ENCODE data around the gene RRAS2. TPM values are rescaled to one million over a fixed set of nuclear protein-coding genes. Genes with fewer than 3 reads are reported as not detected.
"Not testable (repeated sequence)": the region's sequence is repeated elsewhere in the genome, so short reads cannot be mapped to it uniquely, and the experiment has no call there.

The RRAS2 gene
- total RNA-seq, 2 experiments from 2014 or later = 41.4 to 43.7 TPM

DNA sequence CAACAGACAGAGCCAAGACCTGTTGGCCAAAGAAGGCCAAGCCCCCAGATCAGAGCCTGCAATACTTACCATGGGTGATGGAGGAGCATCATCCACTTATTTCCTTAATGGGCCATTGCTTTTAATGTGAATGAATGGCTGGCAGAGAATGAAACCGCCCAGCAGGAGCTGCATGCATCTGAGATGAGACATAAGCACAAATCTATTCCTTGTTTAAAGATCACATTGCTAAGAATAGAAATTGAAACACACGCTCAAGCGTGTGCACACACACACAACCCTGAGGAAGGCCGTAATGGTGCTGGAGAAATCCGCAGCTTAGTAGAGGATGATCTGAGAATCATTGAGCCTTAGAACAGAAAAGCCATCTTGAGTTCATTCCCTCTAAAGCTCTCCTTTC is 5.3 kb upstream of the RRAS2 start:
- no peak for DNase-seq

DNA sequence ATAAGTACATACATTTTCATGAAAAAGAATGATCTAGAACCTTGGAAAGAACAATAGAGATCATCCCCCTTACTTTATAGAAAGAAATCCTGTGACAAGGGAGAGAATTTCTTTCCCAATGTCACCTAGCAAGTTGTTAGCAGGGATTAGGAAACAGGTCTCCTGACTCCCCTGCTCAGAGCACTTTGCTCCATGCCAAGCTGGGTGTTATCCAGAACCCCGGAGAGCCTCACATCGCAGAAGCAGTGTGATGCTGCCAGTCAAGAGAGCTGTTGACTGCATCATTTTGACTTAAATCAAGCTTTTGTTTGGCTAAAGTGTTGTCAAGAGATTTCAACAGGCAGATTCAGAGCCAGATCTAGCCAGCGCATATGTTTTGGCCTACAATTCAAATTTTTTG is 3.6 kb upstream of the RRAS2 start:
- H3K27me3 Mint-ChIP-seq = peaks cover 5% of the 10 kb centered on the region
- CTCF ChIA-PET = interaction anchor here (0.7 to 2.0 kb wide), 3 partner anchors 11 to 26 kb away, joined by 3 to 6 read pairs (median 4); no protein-coding TSS in a partner anchor
- no peak overlapping the region for H3K4me3 Mint-ChIP-seq
- no peak overlapping the region for H3K27ac Mint-ChIP-seq
- POLR2A ChIA-PET = interaction anchor here (0.7 kb wide), 1 partner anchor 38 kb away, joined by 4 read pairs; no protein-coding TSS in a partner anchor
- no peak for DNase-seq
- peaks cover 42% of the 10 kb centered on the region for H3K4me1 Mint-ChIP-seq
- H3K36me3 Mint-ChIP-seq (ENCODE audit: low read depth) = peaks cover 3% of the 10 kb centered on the region
- H3K9me3 Mint-ChIP-seq = no peaks in the 10 kb centered on the region

More for the DNA sequence above, 5.3 kb upstream of the RRAS2 start:
- POLR2A ChIA-PET = no interaction called here
- peaks cover 4% of the 10 kb centered on the region for H3K27me3 Mint-ChIP-seq
- H3K9me3 Mint-ChIP-seq = no peaks in the 10 kb centered on the region
- no peak overlapping the region for H3K27ac Mint-ChIP-seq
- H3K36me3 Mint-ChIP-seq (ENCODE audit: low read depth) = no peaks in the 10 kb centered on the region
- CTCF ChIA-PET = interaction anchor here (0.7 to 2.0 kb wide), 3 partner anchors 9 to 971 kb away, joined by 5 to 6 read pairs (median 5); no protein-coding TSS in a partner anchor
- no peak overlapping the region for H3K4me3 Mint-ChIP-seq
- H3K4me1 Mint-ChIP-seq = peaks cover 37% of the 10 kb centered on the region

DNA sequence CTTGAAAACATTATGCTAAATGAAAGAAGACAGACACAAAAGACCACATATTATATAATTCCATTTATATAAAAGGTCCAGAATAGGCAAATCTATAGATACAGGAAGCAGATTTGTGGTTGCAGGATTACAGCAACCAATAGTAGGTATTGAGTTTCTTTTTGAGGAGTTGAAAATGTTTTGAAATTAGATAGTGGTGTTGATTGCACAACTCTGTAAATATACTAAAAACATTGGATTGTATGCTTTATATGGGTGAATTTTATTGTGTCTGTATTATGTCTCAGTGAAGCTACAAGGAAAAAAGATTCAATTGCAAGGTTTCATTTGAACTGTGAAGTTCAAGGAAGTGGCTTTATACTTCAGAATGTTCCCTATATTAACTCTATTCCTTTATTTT is 3.0 kb upstream of the RRAS2 start:
- H3K4me1 Mint-ChIP-seq = peaks cover 42% of the 10 kb centered on the region
- H3K36me3 Mint-ChIP-seq (ENCODE audit: low read depth) = peaks cover 7% of the 10 kb centered on the region

DNA sequence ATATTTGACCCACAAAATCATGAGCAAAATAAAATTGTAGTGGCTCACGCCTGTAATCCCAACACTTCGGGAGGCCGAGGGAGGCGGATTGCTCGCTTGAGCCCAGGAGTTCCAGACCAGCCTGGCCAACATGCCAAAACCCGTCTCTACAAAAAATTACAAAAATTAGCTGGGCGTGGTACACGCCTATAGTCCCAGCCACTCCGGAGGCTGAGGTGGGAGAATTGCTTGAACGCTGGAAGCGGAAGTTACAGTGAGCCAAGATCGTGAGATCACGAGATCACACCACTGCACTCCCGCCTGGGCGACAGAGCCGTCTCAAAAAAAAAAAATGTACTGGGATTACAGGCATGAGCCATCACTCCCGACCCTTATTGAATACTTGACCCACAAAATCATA is 2.0 kb upstream of the RRAS2 start:
- Mint-ChIP-seq H3K36me3 (ENCODE audit: low read depth) (peaks cover 12% of the 10 kb centered on the region), H3K27me3 (peaks cover 5% of the 10 kb centered on the region), H3K4me3 (no peak overlapping the region), H3K27ac (no peak overlapping the region), H3K4me1 (peaks cover 43% of the 10 kb centered on the region), H3K9me3 (no peaks in the 10 kb centered on the region)
- ChIA-PET CTCF (interaction anchor here (0.5 to 0.7 kb wide), 2 partner anchors 14 to 15 kb away, joined by 3 read pairs; no protein-coding TSS in a partner anchor), POLR2A (no interaction called here)
- no peak for DNase-seq

More for the DNA sequence above, 3.0 kb upstream of the RRAS2 start:
- ChIA-PET CTCF (interaction anchor here (1.8 kb wide), 1 partner anchor 12 kb away, joined by 4 read pairs; no protein-coding TSS in a partner anchor), POLR2A (no interaction called here)
- H3K27ac Mint-ChIP-seq = no peak overlapping the region
- DNase-seq = no peak
- no peaks in the 10 kb centered on the region for H3K9me3 Mint-ChIP-seq
- H3K27me3 Mint-ChIP-seq = peaks cover 5% of the 10 kb centered on the region
- no peak overlapping the region for H3K4me3 Mint-ChIP-seq

DNA sequence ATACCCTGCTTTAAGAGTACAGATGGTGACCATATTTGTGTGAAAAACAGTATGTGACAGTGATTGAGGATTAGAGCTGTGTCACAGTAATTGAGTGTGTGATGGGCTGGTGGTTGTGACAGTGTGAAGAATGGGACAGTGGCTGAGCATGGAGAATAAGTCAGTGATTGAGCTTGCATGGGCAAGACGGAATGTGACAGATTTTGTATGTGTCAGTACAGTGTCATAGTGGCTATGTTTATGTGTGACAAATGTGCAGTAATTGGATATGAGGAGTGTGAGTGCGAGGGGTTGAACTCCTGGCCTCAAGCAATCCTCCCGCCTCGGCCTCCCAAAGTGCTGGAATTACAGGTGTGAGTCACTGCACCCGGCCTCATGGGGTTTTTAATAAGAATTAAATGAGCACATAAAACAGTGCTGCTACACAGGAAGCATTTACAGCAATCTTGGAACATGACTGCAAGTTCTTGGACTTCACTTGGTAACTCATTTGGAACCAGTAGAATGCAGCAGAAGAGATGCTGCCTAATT is 583 bp upstream of the RRAS2 start:
- H3K4me1 Mint-ChIP-seq = peaks cover 50% of the 10 kb centered on the region

DNA sequence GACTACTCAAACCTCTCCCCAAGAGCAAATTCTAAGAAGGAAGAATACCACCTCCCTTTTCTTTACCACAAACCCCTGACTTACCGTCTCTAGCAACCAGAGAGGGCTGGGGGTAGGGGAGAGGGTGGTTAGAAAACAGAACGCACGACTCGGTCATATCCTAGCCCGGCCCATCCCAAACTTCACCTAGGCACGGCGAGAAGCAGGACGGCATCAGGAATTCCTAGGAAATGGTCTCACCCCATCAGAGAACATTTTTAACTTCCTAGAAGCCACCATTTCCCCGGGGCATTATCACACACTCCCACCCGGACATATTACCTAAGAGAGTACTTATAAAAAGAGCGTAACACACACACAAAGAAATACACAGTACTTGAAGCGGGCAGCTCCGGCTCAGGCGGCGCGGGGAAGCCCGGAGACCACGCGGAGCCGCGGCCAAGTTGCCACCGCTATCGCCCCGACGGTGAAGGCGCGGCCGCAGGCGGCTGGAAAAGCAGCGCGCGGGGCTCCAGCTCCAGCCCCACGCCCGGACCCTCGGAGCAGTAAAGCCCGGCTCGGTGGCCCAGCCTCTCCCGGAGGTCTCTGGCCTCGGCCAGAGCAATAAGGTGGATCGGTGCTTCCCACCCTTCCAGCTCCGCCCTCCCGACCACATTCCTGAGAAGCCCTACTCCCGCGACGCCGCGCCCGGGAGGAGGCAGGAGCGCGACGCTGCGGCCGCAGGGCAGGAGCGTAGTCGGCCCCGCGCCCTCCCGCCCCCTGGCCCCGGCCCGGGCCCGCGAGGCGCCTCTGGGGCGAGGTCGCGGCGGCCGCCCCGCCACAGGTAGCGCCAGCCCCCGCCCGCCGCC is 878 bp downstream of the RRAS2 start:
- H3K27me3 Mint-ChIP-seq = peaks cover 5% of the 10 kb centered on the region

More for the DNA sequence above, 583 bp upstream of the RRAS2 start:
- CTCF ChIA-PET = interaction anchor here (0.5 kb wide), 1 partner anchor 13 kb away, joined by 3 read pairs; no protein-coding TSS in a partner anchor
- no peak for DNase-seq
- H3K9me3 Mint-ChIP-seq = no peaks in the 10 kb centered on the region
- peak overlapping the region; percentile 59 for H3K4me3 Mint-ChIP-seq
- POLR2A ChIA-PET = no interaction called here
- peaks cover 16% of the 10 kb centered on the region for H3K36me3 Mint-ChIP-seq (ENCODE audit: low read depth)
- peaks cover 5% of the 10 kb centered on the region for H3K27me3 Mint-ChIP-seq
- H3K27ac Mint-ChIP-seq = no peak overlapping the region

DNA sequence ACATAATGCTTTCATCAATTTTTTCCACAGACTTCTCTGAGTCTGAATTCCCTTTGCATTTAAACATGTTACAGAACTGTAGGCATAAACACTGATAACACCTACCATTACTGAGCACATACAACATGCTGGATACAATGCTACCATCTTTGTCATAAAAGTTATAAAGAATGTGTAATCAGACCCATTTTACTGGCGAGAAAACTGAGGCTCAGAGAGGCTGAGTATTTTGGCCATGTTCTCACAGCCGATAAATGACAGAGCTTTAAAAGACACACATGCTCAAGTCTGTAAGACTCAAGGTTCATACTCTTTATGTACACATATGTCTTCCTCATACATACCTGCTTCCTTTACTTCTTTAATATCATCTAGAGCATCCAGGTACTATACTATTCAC is 2.6 kb downstream of the RRAS2 start:
- Mint-ChIP-seq H3K9me3 (no peaks in the 10 kb centered on the region), H3K36me3 (ENCODE audit: low read depth) (peaks cover 21% of the 10 kb centered on the region), H3K4me3 (no peak overlapping the region), H3K27me3 (peaks cover 5% of the 10 kb centered on the region), H3K4me1 (peaks cover 47% of the 10 kb centered on the region), H3K27ac (no peak overlapping the region)
- ChIA-PET POLR2A (no interaction called here), CTCF (interaction anchor here (0.8 to 1.1 kb wide), 2 partner anchors 22 to 95 kb away, joined by 3 read pairs; no protein-coding TSS in a partner anchor)
- no peak for DNase-seq

More for the DNA sequence above, 878 bp downstream of the RRAS2 start:
- peak; percentile 30 for DNase-seq
- Mint-ChIP-seq H3K36me3 (ENCODE audit: low read depth) (peaks cover 21% of the 10 kb centered on the region), H3K4me3 (peak overlapping the region; percentile 93), H3K27ac (peak overlapping the region; percentile 92), H3K4me1 (peaks cover 58% of the 10 kb centered on the region), H3K9me3 (no peaks in the 10 kb centered on the region)
- CTCF ChIA-PET = interaction anchor here (0.7 kb wide), 1 partner anchor 13 kb away, joined by 3 read pairs; no protein-coding TSS in a partner anchor
- POLR2A ChIA-PET = no interaction called here

DNA sequence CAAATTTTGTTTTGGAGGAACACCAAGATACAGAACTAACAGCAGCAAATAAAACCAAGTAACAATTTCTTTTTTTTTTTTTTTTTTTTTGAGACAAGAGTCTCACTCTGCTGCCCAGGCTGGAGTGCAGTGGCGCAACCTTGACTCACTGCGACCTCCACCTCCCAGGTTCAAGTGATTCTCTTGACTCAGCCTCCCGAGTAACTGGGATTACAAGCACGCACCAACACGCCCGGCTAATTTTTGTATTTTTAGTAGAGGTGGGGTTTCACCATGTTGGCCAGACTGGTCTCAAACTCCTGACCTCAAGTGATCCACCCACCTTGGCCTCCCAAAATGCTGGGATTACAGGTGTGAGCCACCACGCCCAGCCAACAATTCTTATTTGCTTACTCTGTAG is 4.4 kb downstream of the RRAS2 start:
- Mint-ChIP-seq H3K36me3 (ENCODE audit: low read depth) (peaks cover 36% of the 10 kb centered on the region), H3K9me3 (peaks cover 12% of the 10 kb centered on the region), H3K4me1 (peaks cover 49% of the 10 kb centered on the region)
- DNase-seq, CTCF ChIA-PET, H3K27ac Mint-ChIP-seq, POLR2A ChIA-PET, H3K27me3 Mint-ChIP-seq, H3K4me3 Mint-ChIP-seq: not testable (repeated sequence)

DNA sequence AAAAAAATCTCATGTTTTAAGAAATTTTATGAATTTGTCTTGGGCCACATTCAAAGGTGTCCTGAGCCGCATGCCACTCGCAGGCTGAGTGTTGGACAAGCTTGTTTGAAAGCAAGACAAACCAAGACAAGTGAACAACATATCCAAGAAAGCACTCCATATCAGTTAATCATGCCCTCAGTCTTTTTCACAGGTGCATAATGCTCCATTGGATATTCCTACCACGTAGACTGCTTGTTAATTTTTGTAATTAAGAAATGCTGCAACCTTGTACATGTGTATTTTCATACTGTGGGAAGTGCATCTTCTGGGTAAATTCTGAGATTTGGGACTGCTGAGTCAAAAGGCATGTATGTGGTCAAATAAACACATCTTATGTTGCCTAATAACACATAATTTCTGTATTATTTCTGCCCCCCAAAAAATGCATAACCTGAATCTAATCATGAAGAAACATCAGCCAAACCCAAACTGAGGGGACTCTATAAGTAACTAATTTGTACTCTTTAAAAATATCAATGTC is 8.2 kb downstream of the RRAS2 start:
- Mint-ChIP-seq H3K27ac (no peak overlapping the region), H3K4me3 (no peak overlapping the region), H3K27me3 (no peaks in the 10 kb centered on the region), H3K9me3 (peaks cover 29% of the 10 kb centered on the region), H3K4me1 (peaks cover 28% of the 10 kb centered on the region), H3K36me3 (ENCODE audit: low read depth) (peaks cover 40% of the 10 kb centered on the region)
- no peak for DNase-seq
- ChIA-PET CTCF (no interaction called here), POLR2A (no interaction called here)

DNA sequence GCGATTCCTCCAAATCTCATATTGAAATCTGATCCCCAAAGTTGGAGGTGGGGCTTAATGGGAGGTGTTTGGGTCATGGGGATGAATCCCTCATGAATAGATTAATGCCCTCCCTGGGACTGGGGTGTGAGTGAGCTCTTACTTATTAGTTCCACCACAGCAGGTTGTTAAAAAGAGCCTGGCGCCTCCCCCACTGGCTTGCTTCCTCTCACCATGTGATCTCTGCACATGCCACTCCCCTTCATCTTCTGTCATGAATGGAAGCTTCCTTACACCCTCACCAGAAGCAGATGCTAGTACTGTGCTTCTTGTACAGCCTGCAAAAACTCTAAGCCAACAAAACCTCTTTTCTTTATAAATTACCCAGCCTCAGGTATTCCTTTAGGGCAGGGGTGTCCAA is 8.8 kb downstream of the RRAS2 start:
- Mint-ChIP-seq H3K9me3 (peaks cover 32% of the 10 kb centered on the region), H3K36me3 (ENCODE audit: low read depth) (peaks cover 43% of the 10 kb centered on the region), H3K4me1 (peaks cover 26% of the 10 kb centered on the region), H3K27ac (no peak overlapping the region), H3K27me3 (no peaks in the 10 kb centered on the region), H3K4me3 (no peak overlapping the region)
- CTCF ChIA-PET = no interaction called here
- POLR2A ChIA-PET = no interaction called here
- DNase-seq = no peak

DNA sequence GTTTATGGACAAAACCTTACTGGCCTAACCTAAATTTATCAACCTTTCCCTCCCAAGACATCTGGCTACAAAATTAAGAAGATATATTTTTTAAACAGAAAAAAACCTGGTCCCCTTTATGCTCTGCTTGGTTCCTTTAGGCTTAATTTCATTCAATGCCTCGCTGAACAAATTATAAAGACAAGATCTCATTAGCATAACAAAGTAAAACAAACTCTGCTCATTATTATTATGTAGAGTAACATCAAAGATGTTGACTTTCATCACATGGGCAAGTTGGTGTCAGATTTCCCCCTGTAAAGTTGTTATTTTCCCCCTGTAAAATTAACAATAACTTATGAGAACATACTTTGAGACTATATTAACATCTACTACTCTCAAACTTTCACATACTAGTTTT is 11.0 kb downstream of the RRAS2 start:
- Mint-ChIP-seq H3K27me3 (no peaks in the 10 kb centered on the region), H3K27ac (no peak overlapping the region), H3K4me3 (no peak overlapping the region), H3K9me3 (peaks cover 39% of the 10 kb centered on the region), H3K36me3 (ENCODE audit: low read depth) (peaks cover 44% of the 10 kb centered on the region), H3K4me1 (peaks cover 19% of the 10 kb centered on the region)
- POLR2A ChIA-PET = no interaction called here
- CTCF ChIA-PET = no interaction called here
- DNase-seq = no peak

DNA sequence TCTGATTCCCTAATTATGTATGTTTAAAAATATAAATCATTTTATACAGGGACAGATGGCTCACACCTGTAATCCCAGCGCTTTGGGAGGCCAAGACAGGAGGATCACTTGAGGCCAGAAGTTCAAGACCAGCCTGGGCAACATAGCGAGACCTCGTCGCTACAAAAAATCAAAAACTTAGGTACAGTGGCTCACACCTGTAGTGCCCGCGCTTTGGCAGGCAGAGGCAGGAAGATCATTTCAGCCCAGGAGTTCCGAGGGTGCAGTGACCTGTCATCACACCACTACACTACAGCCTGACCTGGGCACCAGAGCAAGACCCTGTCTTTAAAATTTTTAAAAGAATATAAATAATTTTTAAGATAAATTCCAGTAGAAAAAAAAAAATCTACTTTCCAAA is 11.5 kb downstream of the RRAS2 start:
- Mint-ChIP-seq H3K4me1 (peaks cover 19% of the 10 kb centered on the region), H3K27ac (no peak overlapping the region), H3K4me3 (no peak overlapping the region), H3K27me3 (no peaks in the 10 kb centered on the region), H3K36me3 (ENCODE audit: low read depth) (peaks cover 44% of the 10 kb centered on the region), H3K9me3 (peaks cover 39% of the 10 kb centered on the region)
- no peak for DNase-seq
- POLR2A ChIA-PET = no interaction called here
- CTCF ChIA-PET = no interaction called here

All from activated CD4-positive, alpha-beta T cell treated with anti-CD3 and anti-CD28 coated beads, Interleukin-2, amount 10 ng/mL, durations not matched to agents 7 days and 5 days (primary cell).